Caco-2 (cell line): Measurements from ENCODE around the gene TM9SF4. TPM values are rescaled to one million over a fixed set of nuclear protein-coding genes. Genes with fewer than 3 reads are reported as not detected.

ENCODE experiments used
- BruUV-seq: library from RNA; stranded (reverse); fragments of 400-500 nt; replicated peaks from 2 replicates; lab custom pipeline; 2021; lab: Mats Ljungman, UMichigan
- CTCF ChIA-PET: fragments of 300-600 bp; sonication (Branson Sonifier 250); formaldehyde crosslinking; loops from one replicate; lab custom pipeline; 2022; ENCODE audit warnings: antibody characterized with exemption; lab: Charles Lee
- POLR2A ChIA-PET: fragments of 300-600 bp; sonication (Branson Sonifier 250); formaldehyde crosslinking; loops from one replicate; lab custom pipeline; 2022; ENCODE audit warnings: antibody characterized with exemption; lab: Charles Lee
- DNase-seq, 2 experiments: peaks; one replicate each; pipeline versions ENCODE4 v3.0.0 to v3.0.0-alpha.2; 2020 to 2022
- H3K27me3 ChIP-seq: replicated peaks from 2 replicates; pipeline ENCODE4 v1.6.0; 2011; ENCODE audit warnings: low read length; ENCODE audit not compliant: control insufficient read depth, insufficient read depth
- H3K36me3 ChIP-seq: 2 replicates; pipeline ENCODE4 v1.5.1; 2011; ENCODE audit warnings: low read length; ENCODE audit not compliant: control insufficient read depth, insufficient read depth
- H3K4me1 ChIP-seq: fragments of 250-450 bp; sonication (Bioruptor Pico); 2 replicates; pipeline ENCODE4 v1.5.1; 2020; ENCODE audit warnings: mild to moderate bottlenecking
- H3K4me3 ChIP-seq: 2 replicates; pipeline ENCODE4 v1.5.1; 2011; ENCODE audit warnings: low read depth, mild to moderate bottlenecking, control low read depth, low read length
- H3K9me3 ChIP-seq: fragments of 250-450 bp; sonication (Bioruptor Pico); 2 replicates; pipeline ENCODE4 v1.5.1; 2020; ENCODE audit warnings: mild to moderate bottlenecking, moderate library complexity
- H3K27ac Mint-ChIP-seq: one replicate; pipeline ENCODE4 v1.8.0; 2022; ENCODE audit warnings: mixed read lengths; ENCODE audit not compliant: unreplicated experiment
- H3K27me3 Mint-ChIP-seq: one replicate; pipeline ENCODE4 v1.8.0; 2022; ENCODE audit warnings: mixed read lengths; ENCODE audit not compliant: insufficient read depth, unreplicated experiment
- H3K36me3 Mint-ChIP-seq: one replicate; pipeline ENCODE4 v1.8.0; 2022; ENCODE audit warnings: mild to moderate bottlenecking, mixed read lengths; ENCODE audit not compliant: insufficient read depth, unreplicated experiment
- H3K4me1 Mint-ChIP-seq: one replicate; pipeline ENCODE4 v1.8.0; 2022; ENCODE audit warnings: low read depth, mixed read lengths; ENCODE audit not compliant: unreplicated experiment
- H3K4me3 Mint-ChIP-seq: one replicate; pipeline ENCODE4 v1.8.0; 2022; ENCODE audit warnings: mild to moderate bottlenecking, moderate library complexity, mixed read lengths; ENCODE audit not compliant: unreplicated experiment
- H3K9me3 Mint-ChIP-seq: one replicate; pipeline ENCODE4 v1.8.0; 2022; ENCODE audit warnings: mixed read lengths; ENCODE audit not compliant: unreplicated experiment
- intact Hi-C: fragments of 100-400 bp; cut with micrococcal nuclease; formaldehyde crosslinking; loops from one replicate; pipeline ENCODE4 v1.10.0; 2022; ENCODE audit not compliant: unreplicated experiment
- total RNA-seq: library from RNA; stranded (reverse); gene quantifications from 2 replicates; pipeline ENCODE4 v1.2.3, GENCODE V29; 2022
- TF ChIP-seq, protein P1 (sequence below), 2 experiments: fragments of 200-600 bp in 1 of 2; IDR thresholded peaks; 1 replicate in 1 of 2; 2 replicates in 1 of 2; pipeline versions ENCODE4 v1.5.1 to v1.8.0; 2011 to 2022; ENCODE audit warnings: antibody characterized with exemption in 1 of 2, control low read depth in 1 of 2, inconsistent platforms in 1 of 2, low read depth in 1 of 2, low read length in 1 of 2, mild to moderate bottlenecking in 1 of 2, moderate library complexity in 1 of 2; ENCODE audit not compliant: insufficient read depth in 1 of 2, severe bottlenecking in 1 of 2, unreplicated experiment in 1 of 2

TM9SF4 gene
- total RNA-seq, 1 experiment from 2014 or later = 138 TPM

DNA sequence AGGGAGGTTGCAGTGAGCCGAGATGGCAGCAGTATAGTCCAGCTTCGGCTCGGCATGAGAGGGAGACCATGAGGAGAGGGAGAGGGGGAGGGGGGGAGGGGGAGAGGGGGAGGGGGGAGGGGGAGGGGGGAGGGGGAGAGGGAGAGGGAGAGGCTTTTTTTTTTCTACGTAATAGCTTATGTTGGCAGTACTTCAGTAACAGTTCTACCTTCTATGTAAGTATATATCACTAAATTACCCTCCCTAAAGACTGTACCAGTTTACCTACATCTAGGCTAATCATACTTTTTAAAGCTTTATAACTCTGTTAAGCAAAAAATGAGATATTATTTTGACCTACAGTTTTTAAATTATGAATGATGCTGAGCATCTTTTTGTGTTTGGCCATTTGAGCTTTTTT lies 13.6 kb downstream of the TM9SF4 start:
- no peak overlapping the region for H3K4me3 Mint-ChIP-seq
- H3K27me3 Mint-ChIP-seq = no peaks in the 10 kb centered on the region
- ChIA-PET POLR2A (no interaction called here), CTCF (no interaction called here)
- no peaks in the 10 kb centered on the region for H3K4me1 ChIP-seq
- no TSS peak for BruUV-seq
- TF ChIP-seq, protein P1, sequence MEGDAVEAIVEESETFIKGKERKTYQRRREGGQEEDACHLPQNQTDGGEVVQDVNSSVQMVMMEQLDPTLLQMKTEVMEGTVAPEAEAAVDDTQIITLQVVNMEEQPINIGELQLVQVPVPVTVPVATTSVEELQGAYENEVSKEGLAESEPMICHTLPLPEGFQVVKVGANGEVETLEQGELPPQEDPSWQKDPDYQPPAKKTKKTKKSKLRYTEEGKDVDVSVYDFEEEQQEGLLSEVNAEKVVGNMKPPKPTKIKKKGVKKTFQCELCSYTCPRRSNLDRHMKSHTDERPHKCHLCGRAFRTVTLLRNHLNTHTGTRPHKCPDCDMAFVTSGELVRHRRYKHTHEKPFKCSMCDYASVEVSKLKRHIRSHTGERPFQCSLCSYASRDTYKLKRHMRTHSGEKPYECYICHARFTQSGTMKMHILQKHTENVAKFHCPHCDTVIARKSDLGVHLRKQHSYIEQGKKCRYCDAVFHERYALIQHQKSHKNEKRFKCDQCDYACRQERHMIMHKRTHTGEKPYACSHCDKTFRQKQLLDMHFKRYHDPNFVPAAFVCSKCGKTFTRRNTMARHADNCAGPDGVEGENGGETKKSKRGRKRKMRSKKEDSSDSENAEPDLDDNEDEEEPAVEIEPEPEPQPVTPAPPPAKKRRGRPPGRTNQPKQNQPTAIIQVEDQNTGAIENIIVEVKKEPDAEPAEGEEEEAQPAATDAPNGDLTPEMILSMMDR (IDR thresholded peaks at IDR 0.05; ENCODE audit: insufficient read depth in 1 of 2, low read depth in 1 of 2, low read length in 1 of 2, severe bottlenecking in 1 of 2, unreplicated experiment in 1 of 2) = no peak
- peaks cover 8% of the 10 kb centered on the region for H3K9me3 Mint-ChIP-seq
- no peak for DNase-seq
- peaks cover 11% of the 10 kb centered on the region for H3K9me3 ChIP-seq
- no peaks in the 10 kb centered on the region for H3K4me1 Mint-ChIP-seq
- no peak overlapping the region for H3K4me3 ChIP-seq
- H3K36me3 ChIP-seq = 0 out of 2 replicates have a peak, but pooled peaks cover 1% of the 10 kb centered on the region
- no peaks in the 10 kb centered on the region for H3K27me3 ChIP-seq
- H3K27ac Mint-ChIP-seq = no peak overlapping the region
- peaks cover 42% of the 10 kb centered on the region for H3K36me3 Mint-ChIP-seq
- intact Hi-C loops = no loop called here

DNA sequence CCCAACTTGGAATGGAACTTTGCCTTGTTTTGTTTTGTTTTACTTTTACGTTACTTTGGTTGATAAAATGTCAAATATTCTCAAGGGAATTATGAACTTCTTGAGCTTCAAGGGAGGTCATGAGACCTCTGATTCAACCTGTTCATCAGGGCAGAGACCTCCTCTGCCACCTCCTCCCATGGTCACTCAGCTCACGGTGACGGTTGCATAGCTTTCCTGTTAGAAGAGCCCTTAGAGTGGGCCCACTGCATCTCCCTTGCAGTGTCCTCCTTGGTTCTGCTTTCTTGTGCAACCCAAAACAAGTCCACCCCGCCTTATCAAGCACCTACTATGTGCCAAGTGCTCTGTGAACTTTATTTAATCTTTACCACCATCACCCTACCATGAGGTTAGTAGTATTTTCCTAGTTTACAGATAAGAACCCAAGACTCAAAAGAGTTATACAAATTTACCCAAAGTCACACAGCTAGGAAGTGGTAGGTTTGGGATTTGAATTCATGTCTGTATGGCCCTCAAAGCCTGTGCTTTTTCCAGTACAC lies 15.5 kb downstream of the TM9SF4 start:
- TF ChIP-seq, protein P1 (IDR thresholded peaks at IDR 0.05; ENCODE audit: insufficient read depth in 1 of 2, low read depth in 1 of 2, low read length in 1 of 2, severe bottlenecking in 1 of 2, unreplicated experiment in 1 of 2) = no peak
- CTCF ChIA-PET = no interaction called here
- Mint-ChIP-seq H3K27me3 (no peaks in the 10 kb centered on the region), H3K27ac (no peak overlapping the region), H3K4me3 (no peak overlapping the region), H3K36me3 (peaks cover 36% of the 10 kb centered on the region), H3K9me3 (peaks cover 8% of the 10 kb centered on the region), H3K4me1 (no peaks in the 10 kb centered on the region)
- Histone ChIP-seq H3K4me3 (no peak overlapping the region), H3K36me3 (0 out of 2 replicates have a peak, but pooled peaks cover 1% of the 10 kb centered on the region), H3K4me1 (no peaks in the 10 kb centered on the region), H3K27me3 (no peaks in the 10 kb centered on the region), H3K9me3 (peaks cover 5% of the 10 kb centered on the region; the same call in 1 of the 2 replicates)
- POLR2A ChIA-PET = no interaction called here
- BruUV-seq = no TSS peak
- DNase-seq = peak in 1 of 2 experiments; percentile 29
- intact Hi-C loops = no loop called here

DNA sequence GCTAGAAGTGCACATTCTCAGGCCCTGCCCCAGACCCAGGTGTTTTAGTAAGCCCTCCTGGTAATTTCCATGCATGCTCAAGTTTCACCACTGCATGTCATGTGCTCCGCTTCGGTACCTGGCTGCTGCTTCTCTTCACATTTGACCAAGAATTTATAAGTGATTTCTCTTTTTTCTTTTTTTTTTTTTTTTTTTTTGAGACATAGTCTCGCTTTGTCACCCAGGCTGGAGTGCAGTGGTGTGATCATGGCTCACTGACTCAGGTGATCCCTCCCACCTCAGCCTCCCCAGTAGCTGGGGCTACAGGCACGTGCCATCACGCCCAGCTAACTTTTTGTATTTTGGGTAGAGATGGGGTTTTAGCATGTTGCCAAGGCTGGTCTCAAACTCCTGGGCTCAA lies 16.0 kb downstream of the TM9SF4 start:
- no peaks in the 10 kb centered on the region for H3K4me1 Mint-ChIP-seq
- no peak overlapping the region for H3K27ac Mint-ChIP-seq
- peaks cover 3% of the 10 kb centered on the region for H3K9me3 Mint-ChIP-seq
- H3K27me3 Mint-ChIP-seq = no peaks in the 10 kb centered on the region
- Histone ChIP-seq H3K27me3 (no peaks in the 10 kb centered on the region), H3K36me3 (0 out of 2 replicates have a peak, but pooled peaks cover 1% of the 10 kb centered on the region), H3K4me3 (no peak overlapping the region), H3K4me1 (no peaks in the 10 kb centered on the region), H3K9me3 (0 out of 2 replicates have a peak, but pooled peaks cover 4% of the 10 kb centered on the region)
- H3K36me3 Mint-ChIP-seq = peaks cover 34% of the 10 kb centered on the region
- H3K4me3 Mint-ChIP-seq = no peak overlapping the region
- intact Hi-C loops = no loop called here
- ChIA-PET CTCF (no interaction called here), POLR2A (no interaction called here)
- peak in 1 of 2 experiments; percentile 30 for DNase-seq
- TF ChIP-seq, protein P1 (IDR thresholded peaks at IDR 0.05; ENCODE audit: insufficient read depth in 1 of 2, low read depth in 1 of 2, low read length in 1 of 2, severe bottlenecking in 1 of 2, unreplicated experiment in 1 of 2) = no peak
- BruUV-seq = no TSS peak
